Stimulated activated CD4-positive, alpha-beta T cell treated with anti-CD3 and anti-CD28 coated beads, Interleukin-4, amount 100 ng/mL, for 48 hours (primary cell): Measurements from ENCODE around the gene FUT2.
"Not testable (repeated sequence)": the region's sequence is repeated elsewhere in the genome, so short reads cannot be mapped to it uniquely, and the experiment has no call there.

Experiments used
- DNase-seq, 2 donors: peaks; one replicate each; pipeline ENCODE4 v3.0.0-alpha.2; 2020; ENCODE audit warnings: low read depth in 2 of 2

The FUT2 gene

GRCh38 chr19:48695743-48696352, at the start of gene FUT2:
Gene FUT2, plus strand, starts transcription at chr19:48695971. Its CDS starts 6,986 bp downstream, at chr19:48702957.
- no peak for DNase-seq

DNA sequence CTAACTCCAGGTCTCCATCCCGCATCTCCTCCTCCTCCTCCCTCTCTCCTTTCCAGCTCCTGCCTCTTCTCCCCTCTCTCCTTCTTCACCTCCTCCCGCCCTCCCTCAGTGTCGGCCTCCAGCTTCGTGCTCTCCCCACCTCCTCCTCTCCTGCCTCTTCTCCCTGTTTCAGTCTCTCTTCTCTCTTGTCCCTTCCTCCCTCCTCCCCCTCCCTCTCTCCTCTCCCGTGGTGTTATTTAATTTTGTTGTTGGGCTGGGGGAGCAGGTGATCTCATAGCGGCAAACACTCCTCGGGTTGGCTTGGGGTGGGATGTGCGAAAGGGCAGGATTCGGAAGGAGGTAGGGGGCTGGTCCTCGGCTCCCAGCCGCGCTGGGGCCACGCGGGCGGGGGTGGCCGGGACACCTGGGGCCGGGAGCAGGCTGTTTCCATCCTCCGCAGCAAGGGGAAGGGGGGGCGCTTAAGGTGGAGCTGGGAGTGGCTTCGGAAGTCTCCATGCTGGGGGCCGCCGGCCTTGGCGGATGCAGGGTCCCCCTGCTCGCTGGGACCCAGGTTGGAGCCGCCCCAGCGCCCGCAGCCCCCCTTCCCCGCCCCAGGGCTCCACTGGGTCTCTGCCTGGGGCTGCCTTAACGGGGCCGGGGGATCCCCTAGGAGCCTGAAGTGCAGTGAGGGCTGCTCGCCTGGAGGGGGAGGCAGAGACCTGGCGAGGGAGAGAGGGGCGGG, 49.6 kb upstream of the FUT2 start, which contains the start of gene CA11:
CA11 (minus strand) TSS at position 187 of the 721 bp plus-strand sequence. CDS start 555 bp downstream, outside the sequence.
- peak; percentile 88 for DNase-seq

GRCh38 chr19:48646722-48647216, 49.0 kb upstream of the FUT2 start:
- no peak for DNase-seq

DNA sequence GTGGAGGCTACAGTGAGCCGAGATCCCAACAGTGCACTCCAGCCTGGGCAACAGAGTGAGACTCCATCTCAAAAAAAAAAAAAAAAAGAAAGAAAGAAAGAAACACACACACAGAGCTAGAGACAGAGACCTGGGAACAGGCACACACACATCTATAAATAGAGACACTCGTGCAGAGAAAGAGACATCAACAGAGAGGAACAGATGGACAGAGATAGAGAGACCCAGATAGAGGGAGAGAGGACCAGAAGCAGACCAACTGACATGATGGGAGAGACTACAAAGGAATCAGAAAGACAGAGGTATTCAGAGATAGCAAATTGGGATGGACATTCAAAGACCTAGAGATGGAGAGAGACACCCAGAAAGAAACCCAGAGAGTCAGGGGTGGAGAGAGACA, 47.6 kb upstream of the FUT2 start:
- DNase-seq, result no peak

DNA sequence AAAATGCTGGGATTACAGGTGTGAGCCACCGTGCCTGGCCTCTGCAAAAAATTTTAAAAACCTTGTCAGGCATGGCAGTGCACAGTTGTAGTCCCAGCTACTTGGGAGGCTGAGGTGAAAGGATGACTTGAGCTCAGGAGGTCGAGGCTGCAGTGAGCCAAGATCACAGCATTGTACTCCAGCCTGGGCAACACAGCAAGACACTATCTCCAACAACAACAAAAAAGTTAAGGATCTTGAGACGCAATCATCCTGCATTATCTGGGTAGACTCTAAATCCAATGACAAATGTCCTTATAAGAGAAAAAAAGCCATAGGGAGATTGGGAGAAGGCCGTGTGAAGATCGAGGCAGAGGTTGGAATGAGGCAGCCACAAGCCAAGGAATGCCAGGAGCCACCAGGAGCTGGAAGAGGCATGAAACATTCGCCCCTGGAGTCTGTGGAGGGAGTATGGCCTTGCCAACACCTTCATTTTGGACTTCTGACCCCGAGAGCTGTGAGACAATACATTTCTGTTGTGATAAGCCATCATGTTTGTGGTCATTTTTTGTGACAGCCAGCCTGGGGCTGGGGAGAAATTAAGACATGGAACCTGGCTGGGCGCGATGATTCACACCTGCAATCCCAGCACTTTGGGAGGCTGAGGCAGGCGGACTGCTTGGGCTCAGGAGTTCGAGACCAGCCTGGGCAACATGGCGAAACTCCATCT, 44.6 kb upstream of the FUT2 start:
- DNase-seq, result no peak

GRCh38 chr19:48651683-48652048, 44.1 kb upstream of the FUT2 start:
- no peak for DNase-seq

DNA sequence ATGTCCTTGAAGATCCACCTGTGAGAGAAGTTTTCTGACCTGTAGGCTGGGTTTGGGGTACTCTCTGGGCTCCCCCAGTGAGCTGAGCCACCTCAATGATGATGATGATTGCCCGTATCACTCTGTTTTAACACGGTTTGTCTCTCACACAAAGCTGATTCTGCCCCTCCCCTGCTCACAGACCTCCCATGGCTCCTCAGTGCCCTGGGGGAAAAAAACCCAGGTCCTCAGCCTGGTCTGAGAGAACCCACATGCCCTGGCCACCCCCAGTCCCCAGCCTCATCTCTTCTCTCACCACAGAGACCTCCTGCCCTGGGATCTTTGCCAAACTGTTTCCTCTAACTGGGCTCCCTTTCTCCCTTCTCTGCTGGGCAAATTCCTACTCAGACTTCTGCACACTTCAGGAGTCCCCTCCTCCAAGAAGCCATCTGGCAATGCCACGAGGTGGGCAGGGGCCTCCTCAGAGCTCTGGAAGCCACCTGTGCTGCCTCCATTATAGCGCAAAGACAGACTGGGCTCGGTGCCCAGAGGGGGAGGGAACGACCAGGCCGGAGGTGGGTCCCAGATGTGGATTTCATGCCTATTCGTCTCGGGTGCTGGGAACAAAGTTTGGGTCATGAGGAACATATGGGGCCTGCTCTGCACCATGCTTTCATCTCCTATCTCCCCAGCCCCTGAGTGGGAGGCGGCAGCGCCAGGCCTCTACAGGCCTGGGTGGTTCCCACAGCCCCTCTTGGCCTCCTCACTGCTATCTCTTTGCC, 41.3 kb upstream of the FUT2 start:
- no peak for DNase-seq

DNA sequence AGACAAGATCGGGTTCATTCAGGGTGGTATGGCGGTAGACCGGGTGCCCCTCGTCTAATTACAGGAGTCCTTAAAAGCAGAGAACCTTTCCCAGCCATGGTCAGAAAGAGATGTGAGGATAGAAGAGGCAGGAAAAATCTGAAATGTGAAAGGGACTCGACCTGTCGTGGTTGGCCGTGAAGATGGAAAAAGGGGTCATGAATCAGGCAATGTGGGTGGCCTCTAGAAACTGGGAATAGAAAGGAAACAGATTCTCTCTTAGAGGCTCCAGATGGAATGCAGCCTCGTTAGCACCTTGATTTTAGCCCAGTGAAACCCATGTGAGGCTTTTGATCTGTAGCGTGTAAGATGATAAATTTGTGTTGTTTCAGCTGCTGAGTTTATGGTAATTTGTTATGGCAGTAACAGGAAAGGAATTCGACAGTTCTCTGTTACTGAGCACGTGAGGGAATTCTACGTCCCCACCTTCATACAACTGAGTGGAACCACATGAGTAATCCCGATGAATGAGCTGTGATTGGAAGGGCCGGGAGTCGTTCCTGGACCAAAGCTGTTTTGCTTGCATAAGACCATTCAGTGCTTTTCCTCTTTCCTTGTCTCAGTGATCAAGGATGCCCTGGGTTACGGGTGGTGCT, 38.8 kb upstream of the FUT2 start:
- DNase-seq, result no peak

DNA sequence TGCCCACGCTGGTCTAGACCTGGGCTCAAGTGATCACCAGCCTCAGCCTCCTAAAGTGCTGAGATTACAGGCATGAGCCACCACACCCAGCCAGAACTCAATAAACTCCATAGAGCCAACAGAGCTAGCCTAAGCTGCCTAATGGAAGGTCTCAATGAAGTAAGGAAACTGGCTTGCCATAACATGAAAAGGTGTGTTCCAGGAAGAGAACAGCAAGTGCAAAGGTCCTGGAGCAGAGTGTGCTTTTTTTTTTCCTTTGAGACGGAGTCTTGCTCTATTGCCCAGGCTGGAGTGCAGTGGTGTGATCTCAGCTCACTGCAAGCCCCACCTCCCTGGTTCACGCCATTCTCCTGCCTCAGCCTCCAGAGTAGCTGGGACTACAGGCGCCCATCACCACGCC, 37.9 kb upstream of the FUT2 start:
- DNase-seq, result not testable (repeated sequence)

DNA sequence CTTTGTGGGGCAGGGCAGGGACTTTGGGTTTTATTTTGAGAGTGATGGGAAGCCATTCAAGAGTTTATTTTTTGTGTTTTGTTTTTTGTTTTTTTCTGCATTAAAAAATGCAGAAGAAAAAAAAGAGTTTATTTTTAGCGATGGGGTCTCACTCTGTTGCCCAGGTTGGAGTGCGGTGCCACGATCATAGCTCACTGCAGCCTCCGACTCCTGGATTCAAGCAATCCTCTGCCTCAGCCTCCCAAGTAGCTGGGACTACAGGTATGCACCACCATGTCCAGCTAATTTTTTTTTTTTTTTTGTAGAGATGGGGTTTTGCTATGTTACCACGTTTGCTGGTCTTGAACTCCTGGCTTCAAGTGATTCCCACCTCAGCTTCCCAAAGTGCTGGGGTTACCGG, 37.3 kb upstream of the FUT2 start:
- DNase-seq, result no peak

- DNase-seq, result no peak
Observed at GRCh38 chr19:48659768-48660167, 36.0 kb upstream of the FUT2 start.

- DNase-seq, result peak; percentile 76 to 80
Observed at GRCh38 chr19:48660852-48661710, 34.7 kb upstream of the FUT2 start.

GRCh38 chr19:48661711-48662090, 34.1 kb upstream of the FUT2 start:
- no peak for DNase-seq

GRCh38 chr19:48663667-48664066, 32.1 kb upstream of the FUT2 start:
- DNase-seq, result no peak

- DNase-seq, result no peak
Observed at GRCh38 chr19:48664476-48664875, 31.3 kb upstream of the FUT2 start.

- DNase-seq, result no peak
Observed at GRCh38 chr19:48665786-48666185, 30.0 kb upstream of the FUT2 start.

GRCh38 chr19:48668332-48668731, 27.4 kb upstream of the FUT2 start:
- no peak for DNase-seq

GRCh38 chr19:48668761-48669160, 27.0 kb upstream of the FUT2 start:
- no peak for DNase-seq

- no peak for DNase-seq
Observed at GRCh38 chr19:48669903-48670668, 25.7 kb upstream of the FUT2 start.
